ENCODE results near the gene SLC5A6.
"Not testable (repeated sequence)": the region's sequence is repeated elsewhere in the genome, so short reads cannot be mapped to it uniquely, and the experiment has no call there.

The SLC5A6 gene

GRCh38 chr2:27204566-27204965, 7.5 kb downstream of the SLC5A6 start:
- DNase-seq (no peak), ATAC-seq (no peak)

GRCh38 chr2:27203741-27204140, 8.3 kb downstream of the SLC5A6 start:
- ATAC-seq, result no peak
- no peak for DNase-seq

- ATAC-seq (peak; percentile 48), DNase-seq (no peak)
These were observed 9.2 kb downstream of the SLC5A6 start for GRCh38 chr2:27202854-27203253.

- no peak for DNase-seq
- no peak for ATAC-seq
These were observed 10.4 kb downstream of the SLC5A6 start for GRCh38 chr2:27201675-27202074.

GRCh38 chr2:27199241-27199640, 12.8 kb downstream of the SLC5A6 start:
- ATAC-seq (no peak), DNase-seq (no peak)

- ATAC-seq, result no peak
These were observed 13.4 kb downstream of the SLC5A6 start for GRCh38 chr2:27198627-27199026.

GRCh38 chr2:27198068-27198467, 14.0 kb downstream of the SLC5A6 start:
- not testable (repeated sequence) for ATAC-seq, DNase-seq

More at GRCh38 chr2:27198627-27199026, 13.4 kb downstream of the SLC5A6 start:
- no peak for DNase-seq

GRCh38 chr2:27195799-27196198, 16.3 kb downstream of the SLC5A6 start:
- ATAC-seq, DNase-seq: not testable (repeated sequence)

- DNase-seq, result no peak
- ATAC-seq, result no peak
These were observed 17.3 kb downstream of the SLC5A6 start for GRCh38 chr2:27194538-27195354.

- ATAC-seq, result peak; percentile 82
These were observed 20.8 kb downstream of the SLC5A6 start for GRCh38 chr2:27191070-27191829.

GRCh38 chr2:27189989-27190388, 22.1 kb downstream of the SLC5A6 start:
- ATAC-seq, result no peak

More at GRCh38 chr2:27191070-27191829, 20.8 kb downstream of the SLC5A6 start:
- peak; percentile 26 for DNase-seq

GRCh38 chr2:27186613-27187345, 25.3 kb downstream of the SLC5A6 start:
- no peak for ATAC-seq
- DNase-seq, result no peak

More at GRCh38 chr2:27189989-27190388, 22.1 kb downstream of the SLC5A6 start:
- no peak for DNase-seq

GRCh38 chr2:27185331-27186026, 26.6 kb downstream of the SLC5A6 start:
- DNase-seq (no peak), ATAC-seq (no peak)

GRCh38 chr2:27184115-27184514, 28.0 kb downstream of the SLC5A6 start:
- no peak for DNase-seq
- ATAC-seq, result no peak

GRCh38 chr2:27182346-27182745, 29.7 kb downstream of the SLC5A6 start:
- no peak for DNase-seq
- ATAC-seq, result no peak

- ATAC-seq (no peak), DNase-seq (no peak)
These were observed 32.6 kb downstream of the SLC5A6 start for GRCh38 chr2:27179344-27180000.

- no peak for DNase-seq
- no peak for ATAC-seq
These were observed 33.6 kb downstream of the SLC5A6 start for GRCh38 chr2:27178469-27178868.

GRCh38 chr2:27177441-27178351, 34.4 kb downstream of the SLC5A6 start:
- no peak for DNase-seq
- no peak for ATAC-seq

- DNase-seq, ATAC-seq: not testable (repeated sequence)
These were observed 36.3 kb downstream of the SLC5A6 start for GRCh38 chr2:27175781-27176180.

GRCh38 chr2:27175330-27175729, 36.7 kb downstream of the SLC5A6 start:
- ATAC-seq, result no peak
- no peak for DNase-seq
